ENCODE results near the gene MUC20. TPM values are rescaled to one million over a fixed set of nuclear protein-coding genes. Genes with fewer than 3 reads are reported as not detected.

The MUC20 gene
- total and polyA plus RNA-seq, 2 donors (not counting 1 experiment from before 2014, with no cell fraction given) = 0.54 to 0.66 TPM

GRCh38 chr3:195700319-195700718 is 20.5 kb upstream of the MUC20 start:
- Histone ChIP-seq H2AFZ (ENCODE audit: low read length) (no peak overlapping the region), H3K9ac (ENCODE audit: insufficient read depth, low read length) (no peak overlapping the region), H3K27ac (ENCODE audit: insufficient read depth, low read length) (no peak overlapping the region), H3K27me3 (ENCODE audit: control insufficient read depth, insufficient read depth, low read length) (no peaks in the 10 kb centered on the region), H3K4me1 (ENCODE audit: control insufficient read depth, extremely low read depth, insufficient read depth, low read length) (peaks cover 15% of the 10 kb centered on the region), H3K4me3 (replicated peaks in 1 of 4; ENCODE audit: control extremely low read depth in 1 of 4, insufficient read depth in 1 of 4, low read depth in 3 of 4, low read length in 4 of 4) (no peak overlapping the region), H3K4me2 (ENCODE audit: extremely low read depth, insufficient read depth, low read length) (no peak overlapping the region), H3K9me3 (ENCODE audit: control insufficient read depth, insufficient read depth, low read depth, low read length) (no peaks in the 10 kb centered on the region), H3K79me2 (ENCODE audit: control insufficient read depth, insufficient read depth, low read length) (no peaks in the 10 kb centered on the region), H3K36me3 (ENCODE audit: control insufficient read depth, insufficient read depth, low read length) (no peaks in the 10 kb centered on the region), H4K20me1 (ENCODE audit: control insufficient read depth, extremely low read depth, insufficient read depth, low read length) (peaks cover 1% of the 10 kb centered on the region)
- TF ChIP-seq EZH2 (IDR thresholded peaks at IDR 0.05; ENCODE audit: low read length, missing control alignments) = no peak
- TF ChIP-seq, protein P1, sequence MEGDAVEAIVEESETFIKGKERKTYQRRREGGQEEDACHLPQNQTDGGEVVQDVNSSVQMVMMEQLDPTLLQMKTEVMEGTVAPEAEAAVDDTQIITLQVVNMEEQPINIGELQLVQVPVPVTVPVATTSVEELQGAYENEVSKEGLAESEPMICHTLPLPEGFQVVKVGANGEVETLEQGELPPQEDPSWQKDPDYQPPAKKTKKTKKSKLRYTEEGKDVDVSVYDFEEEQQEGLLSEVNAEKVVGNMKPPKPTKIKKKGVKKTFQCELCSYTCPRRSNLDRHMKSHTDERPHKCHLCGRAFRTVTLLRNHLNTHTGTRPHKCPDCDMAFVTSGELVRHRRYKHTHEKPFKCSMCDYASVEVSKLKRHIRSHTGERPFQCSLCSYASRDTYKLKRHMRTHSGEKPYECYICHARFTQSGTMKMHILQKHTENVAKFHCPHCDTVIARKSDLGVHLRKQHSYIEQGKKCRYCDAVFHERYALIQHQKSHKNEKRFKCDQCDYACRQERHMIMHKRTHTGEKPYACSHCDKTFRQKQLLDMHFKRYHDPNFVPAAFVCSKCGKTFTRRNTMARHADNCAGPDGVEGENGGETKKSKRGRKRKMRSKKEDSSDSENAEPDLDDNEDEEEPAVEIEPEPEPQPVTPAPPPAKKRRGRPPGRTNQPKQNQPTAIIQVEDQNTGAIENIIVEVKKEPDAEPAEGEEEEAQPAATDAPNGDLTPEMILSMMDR (conservative IDR thresholded peaks at IDR 0.05 in 1 of 2, IDR thresholded peaks at IDR 0.05 in 1 of 2; ENCODE audit: low read depth in 1 of 2, low read length in 2 of 2) = no peak
- DNase-seq (ENCODE audit: low read depth in 2 of 2) = no peak

GRCh38 chr3:195701042-195701915 is 19.5 kb upstream of the MUC20 start:
- Histone ChIP-seq H2AFZ (ENCODE audit: low read length) (no peak overlapping the region), H4K20me1 (ENCODE audit: control insufficient read depth, extremely low read depth, insufficient read depth, low read length) (peaks cover 1% of the 10 kb centered on the region), H3K36me3 (ENCODE audit: control insufficient read depth, insufficient read depth, low read length) (no peaks in the 10 kb centered on the region), H3K27me3 (ENCODE audit: control insufficient read depth, insufficient read depth, low read length) (no peaks in the 10 kb centered on the region), H3K4me1 (ENCODE audit: control insufficient read depth, extremely low read depth, insufficient read depth, low read length) (peaks cover 15% of the 10 kb centered on the region), H3K9me3 (ENCODE audit: control insufficient read depth, insufficient read depth, low read depth, low read length) (no peaks in the 10 kb centered on the region), H3K27ac (ENCODE audit: insufficient read depth, low read length) (no peak overlapping the region), H3K4me2 (ENCODE audit: extremely low read depth, insufficient read depth, low read length) (no peak overlapping the region), H3K4me3 (replicated peaks in 1 of 4; ENCODE audit: control extremely low read depth in 1 of 4, insufficient read depth in 1 of 4, low read depth in 3 of 4, low read length in 4 of 4) (no peak overlapping the region), H3K9ac (ENCODE audit: insufficient read depth, low read length) (no peak overlapping the region), H3K79me2 (ENCODE audit: control insufficient read depth, insufficient read depth, low read length) (no peaks in the 10 kb centered on the region)
- DNase-seq (ENCODE audit: low read depth in 2 of 2) = no peak
- no peak for TF ChIP-seq EZH2 (IDR thresholded peaks at IDR 0.05; ENCODE audit: low read length, missing control alignments)
- TF ChIP-seq, protein P1 (conservative IDR thresholded peaks at IDR 0.05 in 1 of 2, IDR thresholded peaks at IDR 0.05 in 1 of 2; ENCODE audit: low read depth in 1 of 2, low read length in 2 of 2) = no peak

GRCh38 chr3:195703776-195704175 is 17.0 kb upstream of the MUC20 start:
- H3K9ac ChIP-seq (ENCODE audit: insufficient read depth, low read length) = no peak overlapping the region
- TF ChIP-seq, protein P1 (conservative IDR thresholded peaks at IDR 0.05 in 1 of 2, IDR thresholded peaks at IDR 0.05 in 1 of 2; ENCODE audit: low read depth in 1 of 2, low read length in 2 of 2) = no peak
- TF ChIP-seq EZH2 (IDR thresholded peaks at IDR 0.05; ENCODE audit: low read length, missing control alignments) = no peak

More at GRCh38 chr3:195703776-195704175, 17.0 kb upstream of the MUC20 start:
- Histone ChIP-seq H3K4me2 (ENCODE audit: extremely low read depth, insufficient read depth, low read length) (no peak overlapping the region), H3K27ac (ENCODE audit: insufficient read depth, low read length) (no peak overlapping the region), H3K27me3 (ENCODE audit: control insufficient read depth, insufficient read depth, low read length) (no peaks in the 10 kb centered on the region), H2AFZ (ENCODE audit: low read length) (no peak overlapping the region), H4K20me1 (ENCODE audit: control insufficient read depth, extremely low read depth, insufficient read depth, low read length) (peaks cover 1% of the 10 kb centered on the region), H3K9me3 (ENCODE audit: control insufficient read depth, insufficient read depth, low read depth, low read length) (no peaks in the 10 kb centered on the region), H3K4me3 (replicated peaks in 1 of 4; ENCODE audit: control extremely low read depth in 1 of 4, insufficient read depth in 1 of 4, low read depth in 3 of 4, low read length in 4 of 4) (no peak overlapping the region), H3K36me3 (ENCODE audit: control insufficient read depth, insufficient read depth, low read length) (no peaks in the 10 kb centered on the region), H3K79me2 (ENCODE audit: control insufficient read depth, insufficient read depth, low read length) (no peaks in the 10 kb centered on the region), H3K4me1 (ENCODE audit: control insufficient read depth, extremely low read depth, insufficient read depth, low read length) (peaks cover 1% of the 10 kb centered on the region)
- no peak for DNase-seq (ENCODE audit: low read depth in 2 of 2)
